ENCODE data around the gene NGB.
"Not testable (repeated sequence)": the region's sequence is repeated elsewhere in the genome, so short reads cannot be mapped to it uniquely, and the experiment has no call there.

The NGB gene

GRCh38 chr14:77271113-77271710 lies at the start of gene NGB:
Gene NGB, minus strand, starts transcription at chr14:77271206. Its CDS starts 269 bp downstream, at chr14:77270937.
- in situ Hi-C loops (cut with HindIII; ENCODE audit: low sequenced_read_pairs) = no loop called here

- in situ Hi-C loops (cut with HindIII; ENCODE audit: low sequenced_read_pairs) = no loop called here
These were observed 49.4 kb upstream of the NGB start, which contains the start of gene POMT2 for GRCh38 chr14:77320238-77320935. Gene POMT2, minus strand, starts transcription at chr14:77320883. Its CDS starts 202 bp downstream, at chr14:77320681.

- in situ Hi-C loops (cut with HindIII; ENCODE audit: low sequenced_read_pairs) = no loop called here
These were observed 48.4 kb upstream of the NGB start for GRCh38 chr14:77319422-77319821.

GRCh38 chr14:77318756-77319155 lies 47.8 kb upstream of the NGB start:
- in situ Hi-C loops (cut with HindIII; ENCODE audit: low sequenced_read_pairs) = not testable (repeated sequence)

- in situ Hi-C loops (cut with HindIII; ENCODE audit: low sequenced_read_pairs) = no loop called here
These were observed 47.1 kb upstream of the NGB start for GRCh38 chr14:77318006-77318553.

- in situ Hi-C loops (cut with HindIII; ENCODE audit: low sequenced_read_pairs) = no loop called here
These were observed 45.9 kb upstream of the NGB start for GRCh38 chr14:77316872-77317301.

GRCh38 chr14:77316195-77316505 lies 45.1 kb upstream of the NGB start:
- in situ Hi-C loops (cut with HindIII; ENCODE audit: low sequenced_read_pairs) = no loop called here

- in situ Hi-C loops (cut with HindIII; ENCODE audit: low sequenced_read_pairs) = no loop called here
These were observed 43.8 kb upstream of the NGB start for GRCh38 chr14:77314539-77315457.

GRCh38 chr14:77314043-77314442 lies 43.0 kb upstream of the NGB start:
- in situ Hi-C loops (cut with HindIII; ENCODE audit: low sequenced_read_pairs) = no loop called here

- in situ Hi-C loops (cut with HindIII; ENCODE audit: low sequenced_read_pairs) = no loop called here
These were observed 42.4 kb upstream of the NGB start for GRCh38 chr14:77313371-77313770.

- in situ Hi-C loops (cut with HindIII; ENCODE audit: low sequenced_read_pairs) = no loop called here
These were observed 40.2 kb upstream of the NGB start for GRCh38 chr14:77311217-77311616.

- in situ Hi-C loops (cut with HindIII; ENCODE audit: low sequenced_read_pairs) = no loop called here
These were observed 39.0 kb upstream of the NGB start for GRCh38 chr14:77310026-77310425.

GRCh38 chr14:77309131-77309530 lies 38.1 kb upstream of the NGB start:
- in situ Hi-C loops (cut with HindIII; ENCODE audit: low sequenced_read_pairs) = no loop called here

GRCh38 chr14:77306851-77307496 lies 36.0 kb upstream of the NGB start:
- in situ Hi-C loops (cut with HindIII; ENCODE audit: low sequenced_read_pairs) = no loop called here

- in situ Hi-C loops (cut with HindIII; ENCODE audit: low sequenced_read_pairs) = no loop called here
These were observed 35.4 kb upstream of the NGB start for GRCh38 chr14:77306416-77306815.

GRCh38 chr14:77305696-77306095 lies 34.7 kb upstream of the NGB start:
- in situ Hi-C loops (cut with HindIII; ENCODE audit: low sequenced_read_pairs) = no loop called here

- in situ Hi-C loops (cut with HindIII; ENCODE audit: low sequenced_read_pairs) = no loop called here
These were observed 32.6 kb upstream of the NGB start for GRCh38 chr14:77303417-77304156.

- in situ Hi-C loops (cut with HindIII; ENCODE audit: low sequenced_read_pairs) = no loop called here
These were observed 31.9 kb upstream of the NGB start for GRCh38 chr14:77302926-77303325.

- in situ Hi-C loops (cut with HindIII; ENCODE audit: low sequenced_read_pairs) = no loop called here
These were observed 30.1 kb upstream of the NGB start for GRCh38 chr14:77301103-77301502.

GRCh38 chr14:77299771-77300170 lies 28.8 kb upstream of the NGB start:
- in situ Hi-C loops (cut with HindIII; ENCODE audit: low sequenced_read_pairs) = no loop called here
